Gastroesophageal sphincter (tissue), 3 donors: ENCODE measurements around the gene GON4L.
"Not testable (repeated sequence)": the region's sequence is repeated elsewhere in the genome, so short reads cannot be mapped to it uniquely, and the experiment has no call there.

Experiments
- EP300 ChIP-seq: sonication (generic); formaldehyde crosslinking; IDR thresholded peaks from one replicate; pipeline ENCODE4 v1.6.1; 2017; ENCODE audit warnings: antibody characterized with exemption, mild to moderate bottlenecking
- POLR2AphosphoS5 ChIP-seq: sonication (generic); formaldehyde crosslinking; IDR thresholded peaks from one replicate; pipeline ENCODE4 v1.6.1; 2017; ENCODE audit warnings: antibody characterized with exemption
- TF ChIP-seq, protein P1 (sequence below), 4 experiments: fragments of 200-600 bp in 2 of 4; fragments of 450-650 bp in 2 of 4; sonication (generic) in 1 of 4; IDR thresholded peaks; one replicate each; pipeline ENCODE4 v1.5.1; 2017 to 2019; ENCODE audit warnings: antibody characterized with exemption in 4 of 4, mild to moderate bottlenecking in 2 of 4, moderate library complexity in 2 of 4

DNA sequence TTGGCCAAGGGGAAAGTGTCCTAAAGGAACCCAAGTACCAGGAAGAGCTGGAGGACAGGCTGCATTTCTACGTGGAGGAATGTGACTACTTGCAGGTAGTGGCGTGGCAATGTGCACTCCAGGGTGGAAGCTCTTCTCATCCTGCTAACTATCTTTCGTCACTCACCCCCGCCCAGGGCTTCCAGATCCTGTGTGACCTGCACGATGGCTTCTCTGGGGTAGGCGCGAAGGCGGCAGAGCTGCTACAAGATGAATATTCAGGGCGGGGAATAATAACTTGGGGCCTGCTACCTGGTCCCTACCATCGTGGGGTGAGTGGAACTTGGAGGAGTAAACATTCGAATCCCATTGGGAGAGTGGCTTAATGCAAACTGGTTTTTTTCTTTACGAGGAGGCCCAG, 109.4 kb downstream of the GON4L start:
- TF ChIP-seq, protein P1, sequence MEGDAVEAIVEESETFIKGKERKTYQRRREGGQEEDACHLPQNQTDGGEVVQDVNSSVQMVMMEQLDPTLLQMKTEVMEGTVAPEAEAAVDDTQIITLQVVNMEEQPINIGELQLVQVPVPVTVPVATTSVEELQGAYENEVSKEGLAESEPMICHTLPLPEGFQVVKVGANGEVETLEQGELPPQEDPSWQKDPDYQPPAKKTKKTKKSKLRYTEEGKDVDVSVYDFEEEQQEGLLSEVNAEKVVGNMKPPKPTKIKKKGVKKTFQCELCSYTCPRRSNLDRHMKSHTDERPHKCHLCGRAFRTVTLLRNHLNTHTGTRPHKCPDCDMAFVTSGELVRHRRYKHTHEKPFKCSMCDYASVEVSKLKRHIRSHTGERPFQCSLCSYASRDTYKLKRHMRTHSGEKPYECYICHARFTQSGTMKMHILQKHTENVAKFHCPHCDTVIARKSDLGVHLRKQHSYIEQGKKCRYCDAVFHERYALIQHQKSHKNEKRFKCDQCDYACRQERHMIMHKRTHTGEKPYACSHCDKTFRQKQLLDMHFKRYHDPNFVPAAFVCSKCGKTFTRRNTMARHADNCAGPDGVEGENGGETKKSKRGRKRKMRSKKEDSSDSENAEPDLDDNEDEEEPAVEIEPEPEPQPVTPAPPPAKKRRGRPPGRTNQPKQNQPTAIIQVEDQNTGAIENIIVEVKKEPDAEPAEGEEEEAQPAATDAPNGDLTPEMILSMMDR (IDR thresholded peaks at IDR 0.05) = not testable (repeated sequence)
- not testable (repeated sequence) for TF ChIP-seq EP300, POLR2AphosphoS5
